CD4-positive, alpha-beta T cell (primary cell): ENCODE data around the gene GPR33. TPM values are rescaled to one million over a fixed set of nuclear protein-coding genes. Genes with fewer than 3 reads are reported as not detected.

Experiments used
- ATAC-seq: fragments of 200-7000 bp; cut with Tn5 transposase; one replicate; pipeline ENCODE4 v1.10.0; 2022; ENCODE audit warnings: mild to moderate bottlenecking; ENCODE audit not compliant: poor library complexity
- CTCF ChIA-PET: fragments of 350-600 bp; sonication (Branson Sonifier 250); formaldehyde crosslinking; loops from one replicate; lab custom pipeline; 2021; ENCODE audit warnings: antibody characterized with exemption, inconsistent platforms; lab: Charles Lee
- POLR2A ChIA-PET: fragments of 350-600 bp; sonication (Branson Sonifier 250); formaldehyde crosslinking; loops from one replicate; lab custom pipeline; 2021; ENCODE audit warnings: antibody characterized with exemption, inconsistent platforms; lab: Charles Lee
- DNase-seq, 14 experiments: peaks; one replicate each; pipeline ENCODE4 v3.0.0-alpha.2; 2013 to 2020; ENCODE audit warnings: mixed read lengths in 2 of 14
- H3K27ac ChIP-seq, 2 donors: one replicate each; pipeline versions ENCODE4 v1.5.1 to v1.7.0; 2013; ENCODE audit warnings: low read length in 2 of 2, low read depth in 1 of 2, mild to moderate bottlenecking in 1 of 2
- H3K27me3 ChIP-seq, 2 experiments: 1 replicate in 1 of 2; 2 replicates in 1 of 2; pipeline versions ENCODE4 v1.6.1 to v1.7.0; 2013; ENCODE audit warnings: low read length in 2 of 2, control low read depth in 1 of 2, mild to moderate bottlenecking in 1 of 2, moderate library complexity in 1 of 2; ENCODE audit not compliant: insufficient read depth in 2 of 2, control insufficient read depth in 1 of 2
- H3K36me3 ChIP-seq: one replicate; pipeline ENCODE4 v1.6.1; 2013; ENCODE audit warnings: low read length, control low read depth; ENCODE audit not compliant: insufficient read depth
- H3K4me1 ChIP-seq: one replicate; pipeline ENCODE4 v1.6.1; 2013; ENCODE audit warnings: low read length, control low read depth; ENCODE audit not compliant: insufficient read depth
- H3K4me3 ChIP-seq: one replicate; pipeline ENCODE4 v1.5.1; 2013; ENCODE audit warnings: mild to moderate bottlenecking, low read length, moderate library complexity
- H3K9me3 ChIP-seq, 2 experiments: 1 replicate in 1 of 2; 2 replicates in 1 of 2; pipeline versions ENCODE4 v1.6.1 to v1.7.0; 2013; ENCODE audit warnings: low read length in 2 of 2, mild to moderate bottlenecking in 2 of 2, control low read depth in 1 of 2, moderate library complexity in 1 of 2; ENCODE audit not compliant: control insufficient read depth in 1 of 2, insufficient read depth in 1 of 2
- H3K27ac Mint-ChIP-seq: one replicate; pipeline ENCODE4 v1.8.0; 2020; ENCODE audit warnings: mixed read lengths
- H3K27me3 Mint-ChIP-seq: one replicate; pipeline ENCODE4 v1.8.0; 2021; ENCODE audit warnings: mixed read lengths
- H3K36me3 Mint-ChIP-seq: one replicate; pipeline ENCODE4 v1.8.0; 2021; ENCODE audit warnings: low read depth, mixed read lengths
- H3K4me1 Mint-ChIP-seq: one replicate; pipeline ENCODE4 v1.8.0; 2021; ENCODE audit warnings: low read depth, mixed read lengths
- H3K4me3 Mint-ChIP-seq: one replicate; pipeline ENCODE4 v1.8.0; 2020; ENCODE audit warnings: mild to moderate bottlenecking, mixed read lengths
- H3K9me3 Mint-ChIP-seq: one replicate; pipeline ENCODE4 v1.8.0; 2020; ENCODE audit warnings: mixed read lengths
- intact Hi-C, 2 experiments: fragments of 100-400 bp; cut with DNase I in 1 of 2; cut with micrococcal nuclease in 1 of 2; formaldehyde crosslinking; loops; one replicate each; pipeline versions ENCODE4 v1.15.1 to v1.9.0; 2023 to 2025; cut with DNase I, micrococcal nuclease
- total RNA-seq, 174 experiments: library from RNA in 2 of 174; stranded (reverse) in 2 of 174; gene quantifications; one replicate each; pipeline ENCODE4 v1.2.3 and lab custom pipeline; 2021 to 2026
- TF ChIP-seq, protein P1 (sequence below): fragments of 200-600 bp; IDR thresholded peaks from one replicate; pipeline ENCODE4 v1.8.0; 2022; ENCODE audit warnings: antibody characterized with exemption, mild to moderate bottlenecking

Gene GPR33
- total RNA-seq, 2 experiments from 2014 or later, result not detected

DNA sequence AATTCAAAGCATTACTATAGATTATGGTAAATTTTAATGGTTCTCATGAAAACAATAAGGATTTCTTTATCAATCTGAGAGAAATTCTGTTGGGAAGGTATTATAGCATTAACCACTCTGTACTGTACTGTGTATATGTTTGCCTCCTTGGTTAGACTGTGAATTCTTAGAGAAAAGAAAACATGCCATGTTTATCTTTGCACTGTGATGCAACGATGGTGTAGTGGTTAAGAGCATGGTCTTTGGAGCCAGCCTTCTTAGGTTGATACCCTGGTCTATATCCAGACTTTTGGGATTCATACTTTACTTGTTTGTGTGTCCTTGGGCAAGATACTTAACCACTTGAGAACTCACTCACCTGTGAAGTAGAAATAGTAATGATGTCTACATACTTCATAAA is 41.2 kb upstream of the GPR33 start:
- Mint-ChIP-seq H3K36me3 (no peaks in the 10 kb centered on the region), H3K4me3 (no peak overlapping the region), H3K27ac (no peak overlapping the region), H3K27me3 (peaks cover 7% of the 10 kb centered on the region), H3K9me3 (no peaks in the 10 kb centered on the region), H3K4me1 (no peaks in the 10 kb centered on the region)
- ChIA-PET POLR2A (interaction anchor here (0.7 kb wide), 1 partner anchor 798 kb away, joined by 3 read pairs; no protein-coding TSS in a partner anchor), CTCF (no interaction called here)
- Histone ChIP-seq H3K9me3 (peaks cover 0 to 10% of the 10 kb centered on the region in 2 experiments), H3K27me3 (no peaks in the 10 kb centered on the region), H3K4me1 (no peaks in the 10 kb centered on the region), H3K36me3 (no peaks in the 10 kb centered on the region), H3K4me3 (no peak overlapping the region), H3K27ac (no peak overlapping the region)
- intact Hi-C loops, result no loop called here
- ATAC-seq (no peak), DNase-seq (no peak)
- TF ChIP-seq, protein P1, sequence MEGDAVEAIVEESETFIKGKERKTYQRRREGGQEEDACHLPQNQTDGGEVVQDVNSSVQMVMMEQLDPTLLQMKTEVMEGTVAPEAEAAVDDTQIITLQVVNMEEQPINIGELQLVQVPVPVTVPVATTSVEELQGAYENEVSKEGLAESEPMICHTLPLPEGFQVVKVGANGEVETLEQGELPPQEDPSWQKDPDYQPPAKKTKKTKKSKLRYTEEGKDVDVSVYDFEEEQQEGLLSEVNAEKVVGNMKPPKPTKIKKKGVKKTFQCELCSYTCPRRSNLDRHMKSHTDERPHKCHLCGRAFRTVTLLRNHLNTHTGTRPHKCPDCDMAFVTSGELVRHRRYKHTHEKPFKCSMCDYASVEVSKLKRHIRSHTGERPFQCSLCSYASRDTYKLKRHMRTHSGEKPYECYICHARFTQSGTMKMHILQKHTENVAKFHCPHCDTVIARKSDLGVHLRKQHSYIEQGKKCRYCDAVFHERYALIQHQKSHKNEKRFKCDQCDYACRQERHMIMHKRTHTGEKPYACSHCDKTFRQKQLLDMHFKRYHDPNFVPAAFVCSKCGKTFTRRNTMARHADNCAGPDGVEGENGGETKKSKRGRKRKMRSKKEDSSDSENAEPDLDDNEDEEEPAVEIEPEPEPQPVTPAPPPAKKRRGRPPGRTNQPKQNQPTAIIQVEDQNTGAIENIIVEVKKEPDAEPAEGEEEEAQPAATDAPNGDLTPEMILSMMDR, result no peak

DNA sequence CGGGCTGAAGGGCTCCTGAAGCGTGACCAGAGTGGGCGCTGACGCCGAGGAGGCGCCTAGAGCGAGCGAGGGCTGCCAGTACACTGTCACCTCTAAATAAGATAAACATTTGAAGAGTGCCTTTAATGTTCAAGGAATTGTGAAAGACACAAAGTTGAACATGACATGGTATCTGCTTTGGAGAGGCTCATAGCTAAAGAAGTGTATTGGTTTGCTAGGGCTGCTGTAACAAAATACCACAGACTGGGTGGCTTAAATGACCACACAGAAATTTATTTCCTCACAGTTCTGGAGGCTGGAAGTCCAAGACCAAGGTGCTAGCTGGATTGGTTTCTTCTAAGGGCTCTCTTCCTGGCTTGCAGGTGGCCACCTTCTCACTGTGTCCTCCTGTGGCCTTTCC is 39.7 kb upstream of the GPR33 start:
- Mint-ChIP-seq H3K27me3 (peaks cover 16% of the 10 kb centered on the region), H3K9me3 (no peaks in the 10 kb centered on the region), H3K27ac (no peak overlapping the region), H3K36me3 (no peaks in the 10 kb centered on the region), H3K4me1 (no peaks in the 10 kb centered on the region), H3K4me3 (no peak overlapping the region)
- ATAC-seq, result no peak
- ChIA-PET CTCF (no interaction called here), POLR2A (no interaction called here)
- Histone ChIP-seq H3K36me3 (no peaks in the 10 kb centered on the region), H3K27me3 (no peaks in the 10 kb centered on the region), H3K4me3 (no peak overlapping the region), H3K27ac (no peak overlapping the region), H3K9me3 (peaks cover 0 to 10% of the 10 kb centered on the region in 2 experiments), H3K4me1 (no peaks in the 10 kb centered on the region)
- no peak for DNase-seq
- intact Hi-C loops, result no loop called here
- TF ChIP-seq, protein P1, result no peak

DNA sequence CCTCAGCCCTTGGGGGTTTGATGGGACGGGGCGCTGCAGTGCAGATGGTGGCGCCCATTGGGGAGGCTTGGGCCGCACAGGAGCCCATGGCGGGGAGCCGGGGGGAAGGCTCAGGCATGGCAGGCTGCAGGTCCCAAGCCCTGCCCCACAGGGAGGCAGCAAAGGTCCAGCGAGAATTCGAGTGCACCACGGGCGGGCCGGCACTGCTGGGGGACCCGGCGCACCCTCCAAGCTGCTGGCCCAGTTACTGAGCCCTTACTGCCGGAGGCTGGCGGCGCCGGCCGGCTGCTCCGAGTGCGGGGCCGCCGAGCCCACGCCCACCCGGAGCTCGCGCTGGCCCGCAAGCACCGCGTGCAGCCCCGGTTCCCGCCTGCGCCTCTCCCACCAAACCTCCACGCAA is 39.2 kb upstream of the GPR33 start:
- Mint-ChIP-seq H3K27me3 (peaks cover 21% of the 10 kb centered on the region), H3K27ac (no peak overlapping the region), H3K36me3 (no peaks in the 10 kb centered on the region), H3K4me1 (no peaks in the 10 kb centered on the region), H3K4me3 (no peak overlapping the region), H3K9me3 (no peaks in the 10 kb centered on the region)
- ATAC-seq (no peak), DNase-seq (no peak)
- TF ChIP-seq, protein P1, result no peak
- Histone ChIP-seq H3K36me3 (no peaks in the 10 kb centered on the region), H3K27ac (no peak overlapping the region), H3K9me3 (peaks cover 0 to 10% of the 10 kb centered on the region in 2 experiments), H3K4me1 (no peaks in the 10 kb centered on the region), H3K4me3 (no peak overlapping the region), H3K27me3 (peaks cover 0 to 2% of the 10 kb centered on the region in 2 experiments)
- intact Hi-C loops, result no loop called here
- POLR2A ChIA-PET, result no interaction called here
- CTCF ChIA-PET, result no interaction called here
